HFF-Myc (cell line): ENCODE measurements around the gene IL1RAP.

ENCODE experiments used
- DNase-seq: peaks from one replicate; pipeline ENCODE4 v3.0.0-alpha.2; 2011; ENCODE audit warnings: low read depth; ENCODE audit errors: extremely low read depth
- H3K4me3 ChIP-seq: replicated peaks from 2 replicates; pipeline ENCODE4 v1.5.1; 2011; ENCODE audit warnings: low read depth, mild to moderate bottlenecking, control low read depth, low read length
- CTCF ChIP-seq: IDR thresholded peaks from 2 replicates; pipeline ENCODE4 v1.5.1; 2012; ENCODE audit warnings: mild to moderate bottlenecking, low read depth, low read length, control low read depth; ENCODE audit errors: missing control alignments

The IL1RAP gene

GRCh38 chr3:190566043-190566933 is 52.4 kb downstream of the IL1RAP start:
- no peak for TF ChIP-seq CTCF
- DNase-seq = peak; percentile 99

GRCh38 chr3:190568036-190568435 is 54.2 kb downstream of the IL1RAP start:
- no peak for DNase-seq
- no peak overlapping the region for H3K4me3 ChIP-seq
- no peak for TF ChIP-seq CTCF

More at GRCh38 chr3:190566043-190566933, 52.4 kb downstream of the IL1RAP start:
- no peak overlapping the region for H3K4me3 ChIP-seq

GRCh38 chr3:190574473-190574872 is 60.6 kb downstream of the IL1RAP start:
- no peak for DNase-seq
- no peak for TF ChIP-seq CTCF

GRCh38 chr3:190575437-190576185 is 61.7 kb downstream of the IL1RAP start:
- H3K4me3 ChIP-seq = no peak overlapping the region
- TF ChIP-seq CTCF = no peak
- DNase-seq = no peak

More at GRCh38 chr3:190574473-190574872, 60.6 kb downstream of the IL1RAP start:
- H3K4me3 ChIP-seq = no peak overlapping the region

- no peak overlapping the region for H3K4me3 ChIP-seq
- DNase-seq = no peak
- no peak for TF ChIP-seq CTCF
Measured at GRCh38 chr3:190577225-190577624, 63.3 kb downstream of the IL1RAP start.

- TF ChIP-seq CTCF = no peak
- no peak overlapping the region for H3K4me3 ChIP-seq
- no peak for DNase-seq
Measured at GRCh38 chr3:190579514-190580137, 65.7 kb downstream of the IL1RAP start.
